Measurements from ENCODE around the gene ERC2. TPM values are rescaled to one million over a fixed set of nuclear protein-coding genes. Genes with fewer than 3 reads are reported as not detected.
A peak's percentile ranks its signal among the peaks of the same experiment; 100 is the strongest.

The ERC2 gene
- total RNA-seq, 1 donor from 2014 or later: 0.99 TPM

DNA sequence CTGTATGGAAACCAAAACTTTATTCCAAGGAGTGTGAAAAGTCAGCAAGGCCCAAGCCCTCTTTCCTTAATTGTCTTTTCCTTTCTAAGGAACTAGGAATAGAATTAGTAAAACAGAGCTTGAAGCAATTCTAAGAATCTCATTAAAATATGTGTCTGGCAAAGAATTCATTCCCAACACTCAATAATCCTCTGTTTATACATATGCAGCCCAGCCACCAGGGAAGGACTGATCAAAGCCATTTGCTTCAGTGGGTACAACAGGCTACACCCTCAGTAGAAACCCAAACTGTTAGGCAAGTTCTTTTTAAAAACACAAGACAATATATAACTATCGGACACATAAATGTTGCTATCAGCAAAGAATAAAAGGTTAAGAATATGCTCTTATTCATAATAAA, 266.9 kb downstream of the ERC2 start:
- intact Hi-C loops (cut with micrococcal nuclease): no loop called here
- Histone ChIP-seq H3K36me3 (no peaks in the 10 kb centered on the region), H3K27ac (replicated peaks) (no peak overlapping the region), H3K9me3 (replicated peaks) (no peaks in the 10 kb centered on the region), H3K4me3 (no peak overlapping the region), H3K27me3 (ENCODE audit: low read depth) (no peaks in the 10 kb centered on the region), H3K4me1 (no peaks in the 10 kb centered on the region)
- TF ChIP-seq, protein P1, sequence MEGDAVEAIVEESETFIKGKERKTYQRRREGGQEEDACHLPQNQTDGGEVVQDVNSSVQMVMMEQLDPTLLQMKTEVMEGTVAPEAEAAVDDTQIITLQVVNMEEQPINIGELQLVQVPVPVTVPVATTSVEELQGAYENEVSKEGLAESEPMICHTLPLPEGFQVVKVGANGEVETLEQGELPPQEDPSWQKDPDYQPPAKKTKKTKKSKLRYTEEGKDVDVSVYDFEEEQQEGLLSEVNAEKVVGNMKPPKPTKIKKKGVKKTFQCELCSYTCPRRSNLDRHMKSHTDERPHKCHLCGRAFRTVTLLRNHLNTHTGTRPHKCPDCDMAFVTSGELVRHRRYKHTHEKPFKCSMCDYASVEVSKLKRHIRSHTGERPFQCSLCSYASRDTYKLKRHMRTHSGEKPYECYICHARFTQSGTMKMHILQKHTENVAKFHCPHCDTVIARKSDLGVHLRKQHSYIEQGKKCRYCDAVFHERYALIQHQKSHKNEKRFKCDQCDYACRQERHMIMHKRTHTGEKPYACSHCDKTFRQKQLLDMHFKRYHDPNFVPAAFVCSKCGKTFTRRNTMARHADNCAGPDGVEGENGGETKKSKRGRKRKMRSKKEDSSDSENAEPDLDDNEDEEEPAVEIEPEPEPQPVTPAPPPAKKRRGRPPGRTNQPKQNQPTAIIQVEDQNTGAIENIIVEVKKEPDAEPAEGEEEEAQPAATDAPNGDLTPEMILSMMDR (IDR thresholded peaks at IDR 0.05; ENCODE audit: borderline replicate concordance): no peak
- DNase-seq: no peak

DNA sequence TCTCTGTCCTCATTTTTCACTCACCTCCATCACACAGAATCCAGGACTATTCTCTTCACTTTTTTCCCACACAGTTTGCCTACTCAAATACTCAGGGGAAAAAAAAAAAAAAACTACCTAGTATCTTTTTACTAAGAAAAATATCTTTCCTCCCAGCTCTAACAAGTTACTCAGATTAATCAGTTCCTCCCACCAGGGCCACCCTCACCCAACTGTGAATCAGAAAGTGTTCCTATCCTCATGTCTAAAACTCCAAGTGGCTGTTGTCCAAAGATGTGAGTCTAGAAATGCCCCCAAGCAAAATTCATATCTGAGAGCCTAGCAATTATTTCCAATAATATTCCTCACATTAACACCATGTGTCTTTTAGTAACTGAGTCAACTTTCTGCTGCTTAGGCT, 268.0 kb downstream of the ERC2 start:
- TF ChIP-seq, protein P1 (IDR thresholded peaks at IDR 0.05; ENCODE audit: borderline replicate concordance): no peak
- intact Hi-C loops (cut with micrococcal nuclease): no loop called here
- no peak for DNase-seq
- no peaks in the 10 kb centered on the region for H3K27me3 ChIP-seq (ENCODE audit: low read depth)
- no peak overlapping the region for H3K27ac ChIP-seq (replicated peaks)
- no peak overlapping the region for H3K4me3 ChIP-seq
- H3K36me3 ChIP-seq: no peaks in the 10 kb centered on the region
- H3K4me1 ChIP-seq: no peaks in the 10 kb centered on the region
- no peaks in the 10 kb centered on the region for H3K9me3 ChIP-seq (replicated peaks)

DNA sequence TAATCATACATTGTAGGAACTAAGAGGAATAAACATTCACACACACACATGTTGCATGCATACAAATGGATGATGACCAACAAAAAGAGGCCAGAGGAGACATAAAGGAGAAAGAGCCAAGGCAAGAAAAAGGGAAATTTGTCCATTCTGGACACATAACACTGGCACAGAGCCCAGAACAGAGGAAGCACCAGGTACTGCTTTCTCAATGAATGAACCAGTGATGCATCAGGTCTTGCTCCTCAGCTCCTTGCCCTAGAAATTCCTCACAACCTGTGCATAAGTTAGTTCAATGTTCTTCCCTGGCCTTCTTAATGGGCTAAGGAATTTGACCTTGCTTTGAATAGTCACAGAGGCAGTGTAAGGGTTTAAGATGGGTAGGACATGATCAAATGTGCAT, 270.3 kb downstream of the ERC2 start:
- intact Hi-C loops (cut with micrococcal nuclease): no loop called here
- no peaks in the 10 kb centered on the region for H3K36me3 ChIP-seq
- H3K4me3 ChIP-seq: no peak overlapping the region
- TF ChIP-seq, protein P1 (IDR thresholded peaks at IDR 0.05; ENCODE audit: borderline replicate concordance): no peak
- H3K27me3 ChIP-seq (ENCODE audit: low read depth): no peaks in the 10 kb centered on the region
- no peak for DNase-seq
- H3K4me1 ChIP-seq: no peaks in the 10 kb centered on the region
- no peaks in the 10 kb centered on the region for H3K9me3 ChIP-seq (replicated peaks)
- peak overlapping the region; percentile 20 for H3K27ac ChIP-seq (replicated peaks)

DNA sequence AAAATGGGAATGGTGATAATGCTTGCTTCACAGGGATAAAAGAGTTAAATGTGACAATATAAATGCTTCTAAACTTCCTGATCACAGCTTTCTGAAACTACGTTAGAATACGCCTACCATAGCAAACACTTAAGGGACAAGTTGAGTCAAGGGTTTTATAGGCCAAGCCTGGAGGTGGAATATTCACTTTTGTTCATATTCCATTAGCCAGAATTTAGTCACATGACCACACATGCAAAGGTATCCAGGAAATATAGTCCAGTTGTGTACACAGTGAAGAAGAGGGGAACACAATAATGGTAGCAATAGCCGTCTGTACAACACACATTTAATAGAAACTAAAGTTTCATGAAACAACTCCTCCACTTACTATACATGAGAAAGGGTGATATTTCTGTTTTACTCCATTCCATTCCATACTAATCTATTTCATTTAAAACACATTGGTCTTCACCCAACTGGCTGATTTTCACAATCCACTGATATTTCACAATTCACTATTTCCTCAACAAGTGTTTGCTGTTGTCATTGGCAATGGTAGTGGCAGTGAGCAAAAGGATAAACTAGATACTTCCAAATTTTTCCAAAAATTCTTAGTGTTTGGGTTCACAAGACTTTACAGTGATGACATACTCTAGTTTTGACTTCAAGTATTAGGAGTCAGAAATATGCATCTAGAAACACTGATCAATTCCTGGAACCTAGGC, 270.9 kb downstream of the ERC2 start:
- TF ChIP-seq, protein P1 (IDR thresholded peaks at IDR 0.05; ENCODE audit: borderline replicate concordance): no peak
- no peak overlapping the region for H3K4me3 ChIP-seq
- H3K27ac ChIP-seq (replicated peaks): peak overlapping the region; percentile 41
- no peaks in the 10 kb centered on the region for H3K4me1 ChIP-seq
- no peaks in the 10 kb centered on the region for H3K9me3 ChIP-seq (replicated peaks)
- no peaks in the 10 kb centered on the region for H3K27me3 ChIP-seq (ENCODE audit: low read depth)
- intact Hi-C loops (cut with micrococcal nuclease): no loop called here
- no peak for DNase-seq
- H3K36me3 ChIP-seq: no peaks in the 10 kb centered on the region

DNA sequence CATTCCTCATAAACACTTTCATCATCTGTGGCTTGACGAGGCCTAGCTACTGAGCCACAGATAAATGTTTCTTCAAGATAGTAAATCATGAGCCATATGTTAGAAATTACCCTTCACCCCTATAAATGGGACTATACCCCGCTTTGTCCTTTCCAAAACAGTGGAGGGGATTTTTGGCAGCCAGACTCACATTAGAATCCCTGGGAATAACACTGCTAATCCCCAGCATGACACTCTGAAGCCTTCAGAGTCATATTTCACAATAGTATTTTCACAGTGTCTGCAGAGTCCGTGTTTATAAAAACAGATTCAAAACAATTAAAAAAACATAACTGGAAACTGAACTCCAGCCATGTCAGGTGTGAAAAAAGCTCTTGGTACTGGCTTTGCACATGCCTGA, 271.6 kb downstream of the ERC2 start:
- DNase-seq: no peak
- Histone ChIP-seq H3K27ac (replicated peaks) (peak overlapping the region; percentile 41), H3K9me3 (replicated peaks) (no peaks in the 10 kb centered on the region), H3K36me3 (no peaks in the 10 kb centered on the region), H3K27me3 (ENCODE audit: low read depth) (no peaks in the 10 kb centered on the region), H3K4me3 (no peak overlapping the region), H3K4me1 (no peaks in the 10 kb centered on the region)
- intact Hi-C loops (cut with micrococcal nuclease): no loop called here
- TF ChIP-seq, protein P1 (IDR thresholded peaks at IDR 0.05; ENCODE audit: borderline replicate concordance): no peak
